ENCODE data around the gene ANXA2R.

The ANXA2R gene

GRCh38 chr5:43041669-43042175 lies 1.6 kb upstream of the ANXA2R start:
- peak overlapping the region; percentile 73 to 81 for H3K9ac ChIP-seq (ENCODE audit: low read depth in 1 of 2, low read length in 2 of 2)
- peaks cover 21 to 51% of the 10 kb centered on the region in 2 donors for H3K27me3 ChIP-seq (ENCODE audit: control insufficient read depth in 1 of 2, insufficient read depth in 2 of 2, low read length in 2 of 2)
- peaks cover 30 to 34% of the 10 kb centered on the region in 2 donors for H3K4me1 ChIP-seq (ENCODE audit: control insufficient read depth in 1 of 2, insufficient read depth in 2 of 2, low read length in 2 of 2)
- H3K27ac ChIP-seq (ENCODE audit: low read depth, low read length): peak overlapping the region; percentile 90
- no peaks in the 10 kb centered on the region for H3K9me3 ChIP-seq (ENCODE audit: control insufficient read depth in 1 of 2, low read length in 2 of 2)
- peak overlapping the region; percentile 81 to 84 for H3K4me3 ChIP-seq (ENCODE audit: low read depth in 1 of 2, low read length in 2 of 2)
- H3K36me3 ChIP-seq (ENCODE audit: control insufficient read depth in 1 of 2, insufficient read depth in 2 of 2, low read length in 2 of 2): no peaks in the 10 kb centered on the region

GRCh38 chr5:43041110-43041668 lies 1.1 kb upstream of the ANXA2R start:
- Histone ChIP-seq H3K4me1 (ENCODE audit: control insufficient read depth in 1 of 2, insufficient read depth in 2 of 2, low read length in 2 of 2) (peaks cover 30 to 36% of the 10 kb centered on the region in 2 donors), H3K9me3 (ENCODE audit: control insufficient read depth in 1 of 2, low read length in 2 of 2) (no peaks in the 10 kb centered on the region), H3K9ac (ENCODE audit: low read depth in 1 of 2, low read length in 2 of 2) (peak overlapping the region; percentile 73 to 81), H3K36me3 (ENCODE audit: control insufficient read depth in 1 of 2, insufficient read depth in 2 of 2, low read length in 2 of 2) (no peaks in the 10 kb centered on the region), H3K4me3 (ENCODE audit: low read depth in 1 of 2, low read length in 2 of 2) (peak overlapping the region; percentile 81 to 84), H3K27me3 (ENCODE audit: control insufficient read depth in 1 of 2, insufficient read depth in 2 of 2, low read length in 2 of 2) (peaks cover 22 to 57% of the 10 kb centered on the region in 2 donors), H3K27ac (ENCODE audit: low read depth, low read length) (peak overlapping the region; percentile 51)

GRCh38 chr5:43039471-43040286 lies 440 bp downstream of the ANXA2R start:
- H3K9me3 ChIP-seq (ENCODE audit: control insufficient read depth in 1 of 2, low read length in 2 of 2): no peaks in the 10 kb centered on the region
- H3K4me1 ChIP-seq (ENCODE audit: control insufficient read depth in 1 of 2, insufficient read depth in 2 of 2, low read length in 2 of 2): peaks cover 30 to 36% of the 10 kb centered on the region in 2 donors
- H3K9ac ChIP-seq (ENCODE audit: low read depth in 1 of 2, low read length in 2 of 2): peak overlapping the region; percentile 53 to 71
- peaks cover 22 to 59% of the 10 kb centered on the region in 2 donors for H3K27me3 ChIP-seq (ENCODE audit: control insufficient read depth in 1 of 2, insufficient read depth in 2 of 2, low read length in 2 of 2)
- peak overlapping the region; percentile 81 to 84 for H3K4me3 ChIP-seq (ENCODE audit: low read depth in 1 of 2, low read length in 2 of 2)
- H3K27ac ChIP-seq (ENCODE audit: low read depth, low read length): peak overlapping the region; percentile 71
- H3K36me3 ChIP-seq (ENCODE audit: control insufficient read depth in 1 of 2, insufficient read depth in 2 of 2, low read length in 2 of 2): no peaks in the 10 kb centered on the region

GRCh38 chr5:43039152-43039470 lies 1.0 kb downstream of the ANXA2R start:
- Histone ChIP-seq H3K27me3 (ENCODE audit: control insufficient read depth in 1 of 2, insufficient read depth in 2 of 2, low read length in 2 of 2) (peaks cover 20 to 59% of the 10 kb centered on the region in 2 donors), H3K9ac (ENCODE audit: low read depth in 1 of 2, low read length in 2 of 2) (peak overlapping the region; percentile 53 to 71), H3K27ac (ENCODE audit: low read depth, low read length) (peak overlapping the region; percentile 71), H3K4me3 (ENCODE audit: low read depth in 1 of 2, low read length in 2 of 2) (peak overlapping the region; percentile 81 to 84), H3K4me1 (ENCODE audit: control insufficient read depth in 1 of 2, insufficient read depth in 2 of 2, low read length in 2 of 2) (peaks cover 27 to 36% of the 10 kb centered on the region in 2 donors), H3K36me3 (ENCODE audit: control insufficient read depth in 1 of 2, insufficient read depth in 2 of 2, low read length in 2 of 2) (no peaks in the 10 kb centered on the region), H3K9me3 (ENCODE audit: control insufficient read depth in 1 of 2, low read length in 2 of 2) (no peaks in the 10 kb centered on the region)

GRCh38 chr5:43038496-43038989 lies 1.6 kb downstream of the ANXA2R start:
- no peaks in the 10 kb centered on the region for H3K36me3 ChIP-seq (ENCODE audit: control insufficient read depth in 1 of 2, insufficient read depth in 2 of 2, low read length in 2 of 2)
- peaks cover 26 to 36% of the 10 kb centered on the region in 2 donors for H3K4me1 ChIP-seq (ENCODE audit: control insufficient read depth in 1 of 2, insufficient read depth in 2 of 2, low read length in 2 of 2)
- peaks cover 25 to 59% of the 10 kb centered on the region in 2 donors for H3K27me3 ChIP-seq (ENCODE audit: control insufficient read depth in 1 of 2, insufficient read depth in 2 of 2, low read length in 2 of 2)
- peak overlapping the region; percentile 44 to 67 for H3K9ac ChIP-seq (ENCODE audit: low read depth in 1 of 2, low read length in 2 of 2)
- no peak overlapping the region for H3K27ac ChIP-seq (ENCODE audit: low read depth, low read length)
- H3K9me3 ChIP-seq (ENCODE audit: control insufficient read depth in 1 of 2, low read length in 2 of 2): no peaks in the 10 kb centered on the region
- H3K4me3 ChIP-seq (ENCODE audit: low read depth in 1 of 2, low read length in 2 of 2): peak overlapping the region; percentile 69 to 84

- Histone ChIP-seq H3K27me3 (ENCODE audit: control insufficient read depth in 1 of 2, insufficient read depth in 2 of 2, low read length in 2 of 2) (peaks cover 25 to 55% of the 10 kb centered on the region in 2 donors), H3K9me3 (ENCODE audit: control insufficient read depth in 1 of 2, low read length in 2 of 2) (no peaks in the 10 kb centered on the region), H3K36me3 (ENCODE audit: control insufficient read depth in 1 of 2, insufficient read depth in 2 of 2, low read length in 2 of 2) (no peaks in the 10 kb centered on the region), H3K4me1 (ENCODE audit: control insufficient read depth in 1 of 2, insufficient read depth in 2 of 2, low read length in 2 of 2) (peaks cover 22 to 31% of the 10 kb centered on the region in 2 donors), H3K4me3 (ENCODE audit: low read depth in 1 of 2, low read length in 2 of 2) (peak overlapping the region; percentile 69 to 84), H3K27ac (ENCODE audit: low read depth, low read length) (peak overlapping the region; percentile 71), H3K9ac (ENCODE audit: low read depth in 1 of 2, low read length in 2 of 2) (peak overlapping the region; percentile 44 to 67)
Measured at GRCh38 chr5:43037636-43038495, 2.3 kb downstream of the ANXA2R start.

- no peaks in the 10 kb centered on the region for H3K9me3 ChIP-seq (ENCODE audit: control insufficient read depth in 1 of 2, low read length in 2 of 2)
- H3K27me3 ChIP-seq (ENCODE audit: control insufficient read depth in 1 of 2, insufficient read depth in 2 of 2, low read length in 2 of 2): peaks cover 25 to 51% of the 10 kb centered on the region in 2 donors
- H3K36me3 ChIP-seq (ENCODE audit: control insufficient read depth in 1 of 2, insufficient read depth in 2 of 2, low read length in 2 of 2): no peaks in the 10 kb centered on the region
- peak overlapping the region; percentile 36 for H3K27ac ChIP-seq (ENCODE audit: low read depth, low read length)
- peaks cover 15 to 26% of the 10 kb centered on the region in 2 donors for H3K4me1 ChIP-seq (ENCODE audit: control insufficient read depth in 1 of 2, insufficient read depth in 2 of 2, low read length in 2 of 2)
- peak overlapping the region; percentile 69 to 84 for H3K4me3 ChIP-seq (ENCODE audit: low read depth in 1 of 2, low read length in 2 of 2)
- H3K9ac ChIP-seq (ENCODE audit: low read depth in 1 of 2, low read length in 2 of 2): peak overlapping the region; percentile 44 to 54
Measured at GRCh38 chr5:43036856-43037635, 3.1 kb downstream of the ANXA2R start.

- peaks cover 15 to 26% of the 10 kb centered on the region in 2 donors for H3K4me1 ChIP-seq (ENCODE audit: control insufficient read depth in 1 of 2, insufficient read depth in 2 of 2, low read length in 2 of 2)
- H3K9me3 ChIP-seq (ENCODE audit: control insufficient read depth in 1 of 2, low read length in 2 of 2): no peaks in the 10 kb centered on the region
- H3K9ac ChIP-seq (ENCODE audit: low read depth in 1 of 2, low read length in 2 of 2): no peak overlapping the region
- H3K27ac ChIP-seq (ENCODE audit: low read depth, low read length): no peak overlapping the region
- no peaks in the 10 kb centered on the region for H3K36me3 ChIP-seq (ENCODE audit: control insufficient read depth in 1 of 2, insufficient read depth in 2 of 2, low read length in 2 of 2)
- peaks cover 25 to 46% of the 10 kb centered on the region in 2 donors for H3K27me3 ChIP-seq (ENCODE audit: control insufficient read depth in 1 of 2, insufficient read depth in 2 of 2, low read length in 2 of 2)
- H3K4me3 ChIP-seq (ENCODE audit: low read depth in 1 of 2, low read length in 2 of 2): peak overlapping the region in 1 of 2 donors; percentile 84
Measured at GRCh38 chr5:43036409-43036808, 3.7 kb downstream of the ANXA2R start.

- no peaks in the 10 kb centered on the region for H3K9me3 ChIP-seq (ENCODE audit: control insufficient read depth in 1 of 2, low read length in 2 of 2)
- H3K27me3 ChIP-seq (ENCODE audit: control insufficient read depth in 1 of 2, insufficient read depth in 2 of 2, low read length in 2 of 2): peaks cover 21 to 37% of the 10 kb centered on the region in 2 donors
- H3K4me3 ChIP-seq (ENCODE audit: low read depth in 1 of 2, low read length in 2 of 2): no peak overlapping the region
- H3K4me1 ChIP-seq (ENCODE audit: control insufficient read depth in 1 of 2, insufficient read depth in 2 of 2, low read length in 2 of 2): peaks cover 15 to 22% of the 10 kb centered on the region in 2 donors
- H3K27ac ChIP-seq (ENCODE audit: low read depth, low read length): no peak overlapping the region
- H3K36me3 ChIP-seq (ENCODE audit: control insufficient read depth in 1 of 2, insufficient read depth in 2 of 2, low read length in 2 of 2): no peaks in the 10 kb centered on the region
- H3K9ac ChIP-seq (ENCODE audit: low read depth in 1 of 2, low read length in 2 of 2): no peak overlapping the region
Measured at GRCh38 chr5:43034591-43034968, 5.5 kb downstream of the ANXA2R start.

All from duodenal mucosa (tissue), 2 donors.